ENCODE data around the gene CRIM1.
A peak's percentile ranks its signal among the peaks of the same experiment; 100 is the strongest.

The CRIM1 gene

GRCh38 chr2:36408198-36408703, 52.7 kb downstream of the CRIM1 start:
- peak; percentile 85 for DNase-seq
- in situ Hi-C loops (cut with HindIII; ENCODE audit: low pct_ligation_motif_present, low pct_unique_long_range_greater_than_20kb, low sequenced_read_pairs): no loop called here

- in situ Hi-C loops (cut with HindIII; ENCODE audit: low pct_ligation_motif_present, low pct_unique_long_range_greater_than_20kb, low sequenced_read_pairs): no loop called here
- no peak for DNase-seq
Measured at GRCh38 chr2:36409335-36409734, 53.8 kb downstream of the CRIM1 start.

- peak; percentile 47 for DNase-seq
- in situ Hi-C loops (cut with HindIII; ENCODE audit: low pct_ligation_motif_present, low pct_unique_long_range_greater_than_20kb, low sequenced_read_pairs): no loop called here
Measured at GRCh38 chr2:36409935-36410334, 54.4 kb downstream of the CRIM1 start.

- in situ Hi-C loops (cut with HindIII; ENCODE audit: low pct_ligation_motif_present, low pct_unique_long_range_greater_than_20kb, low sequenced_read_pairs): no loop called here
- no peak for DNase-seq
Measured at GRCh38 chr2:36410681-36411080, 55.1 kb downstream of the CRIM1 start.

GRCh38 chr2:36411962-36412444, 56.4 kb downstream of the CRIM1 start:
- in situ Hi-C loops (cut with HindIII; ENCODE audit: low pct_ligation_motif_present, low pct_unique_long_range_greater_than_20kb, low sequenced_read_pairs): no loop called here
- DNase-seq: peak; percentile 98

GRCh38 chr2:36413218-36413617, 57.6 kb downstream of the CRIM1 start:
- DNase-seq: no peak
- in situ Hi-C loops (cut with HindIII; ENCODE audit: low pct_ligation_motif_present, low pct_unique_long_range_greater_than_20kb, low sequenced_read_pairs): no loop called here

GRCh38 chr2:36414307-36414706, 58.7 kb downstream of the CRIM1 start:
- DNase-seq: no peak
- in situ Hi-C loops (cut with HindIII; ENCODE audit: low pct_ligation_motif_present, low pct_unique_long_range_greater_than_20kb, low sequenced_read_pairs): no loop called here

- DNase-seq: no peak
- in situ Hi-C loops (cut with HindIII; ENCODE audit: low pct_ligation_motif_present, low pct_unique_long_range_greater_than_20kb, low sequenced_read_pairs): no loop called here
Measured at GRCh38 chr2:36415381-36416022, 59.9 kb downstream of the CRIM1 start.

GRCh38 chr2:36416370-36417165, 61.0 kb downstream of the CRIM1 start:
- in situ Hi-C loops (cut with HindIII; ENCODE audit: low pct_ligation_motif_present, low pct_unique_long_range_greater_than_20kb, low sequenced_read_pairs): no loop called here
- DNase-seq: no peak

GRCh38 chr2:36420569-36421181, 65.1 kb downstream of the CRIM1 start:
- in situ Hi-C loops (cut with HindIII; ENCODE audit: low pct_ligation_motif_present, low pct_unique_long_range_greater_than_20kb, low sequenced_read_pairs): no loop called here
- DNase-seq: no peak

- DNase-seq: no peak
- in situ Hi-C loops (cut with HindIII; ENCODE audit: low pct_ligation_motif_present, low pct_unique_long_range_greater_than_20kb, low sequenced_read_pairs): no loop called here
Measured at GRCh38 chr2:36421379-36421778, 65.8 kb downstream of the CRIM1 start.

GRCh38 chr2:36423172-36423571, 67.6 kb downstream of the CRIM1 start:
- in situ Hi-C loops (cut with HindIII; ENCODE audit: low pct_ligation_motif_present, low pct_unique_long_range_greater_than_20kb, low sequenced_read_pairs): no loop called here
- no peak for DNase-seq

- no peak for DNase-seq
- in situ Hi-C loops (cut with HindIII; ENCODE audit: low pct_ligation_motif_present, low pct_unique_long_range_greater_than_20kb, low sequenced_read_pairs): no loop called here
Measured at GRCh38 chr2:36423619-36424120, 68.1 kb downstream of the CRIM1 start.

GRCh38 chr2:36425608-36426355, 70.2 kb downstream of the CRIM1 start:
- in situ Hi-C loops (cut with HindIII; ENCODE audit: low pct_ligation_motif_present, low pct_unique_long_range_greater_than_20kb, low sequenced_read_pairs): no loop called here
- no peak for DNase-seq

GRCh38 chr2:36427790-36428243, 72.2 kb downstream of the CRIM1 start:
- DNase-seq: peak; percentile 39
- in situ Hi-C loops (cut with HindIII; ENCODE audit: low pct_ligation_motif_present, low pct_unique_long_range_greater_than_20kb, low sequenced_read_pairs): no loop called here

- no peak for DNase-seq
- in situ Hi-C loops (cut with HindIII; ENCODE audit: low pct_ligation_motif_present, low pct_unique_long_range_greater_than_20kb, low sequenced_read_pairs): no loop called here
Measured at GRCh38 chr2:36430549-36430948, 75.0 kb downstream of the CRIM1 start.

GRCh38 chr2:36432479-36432878, 76.9 kb downstream of the CRIM1 start:
- in situ Hi-C loops (cut with HindIII; ENCODE audit: low pct_ligation_motif_present, low pct_unique_long_range_greater_than_20kb, low sequenced_read_pairs): no loop called here
- DNase-seq: no peak
